Karpas-422 (cell line): ENCODE measurements around the gene INPP5A. TPM values are rescaled to one million over a fixed set of nuclear protein-coding genes. Genes with fewer than 3 reads are reported as not detected.

ENCODE experiments used
- DNase-seq: peaks from one replicate; pipeline ENCODE4 v3.0.0-alpha.2; 2015
- H2AFZ ChIP-seq: fragments of 200-600 bp; sonication (generic); 2 replicates; pipeline ENCODE4 v1.6.1; 2014; ENCODE audit warnings: antibody characterized with exemption, low read length, mixed read lengths
- H3K27ac ChIP-seq: fragments of 200-600 bp; sonication (generic); 2 replicates; pipeline ENCODE4 v1.5.1; 2014; ENCODE audit warnings: mild to moderate bottlenecking, low read length, moderate library complexity
- H3K27me3 ChIP-seq: fragments of 200-600 bp; sonication (generic); 2 replicates; pipeline ENCODE4 v1.6.1; 2014; ENCODE audit warnings: low read length, mixed read lengths
- H3K36me3 ChIP-seq: fragments of 200-600 bp; sonication (generic); 2 replicates; pipeline ENCODE4 v1.6.1; 2014; ENCODE audit warnings: low read length, mixed read lengths; ENCODE audit not compliant: insufficient read depth
- H3K4me1 ChIP-seq: fragments of 200-600 bp; sonication (generic); 2 replicates; pipeline ENCODE4 v1.6.1; 2014; ENCODE audit warnings: mild to moderate bottlenecking, low read length, mixed read lengths
- H3K4me2 ChIP-seq: fragments of 200-600 bp; sonication (generic); 2 replicates; pipeline ENCODE4 v1.6.1; 2014; ENCODE audit warnings: low read length, low read depth, mild to moderate bottlenecking; ENCODE audit not compliant: poor library complexity, severe bottlenecking
- H3K4me3 ChIP-seq: fragments of 200-600 bp; sonication (generic); 2 replicates; pipeline ENCODE4 v1.5.1; 2014; ENCODE audit warnings: mild to moderate bottlenecking, antibody characterized with exemption, low read length, mixed read lengths
- H3K79me2 ChIP-seq: fragments of 200-600 bp; sonication (generic); 2 replicates; pipeline ENCODE4 v1.6.1; 2014; ENCODE audit warnings: mild to moderate bottlenecking, low read length, mixed read lengths
- H3K9ac ChIP-seq: fragments of 200-600 bp; sonication (generic); 2 replicates; pipeline ENCODE4 v1.6.0; 2014; ENCODE audit warnings: low read length
- H3K9me2 ChIP-seq: fragments of 200-600 bp; sonication (generic), shearing (Covaris generic); replicated peaks from 2 replicates; pipeline ENCODE4 v1.6.0; 2014; ENCODE audit warnings: mild to moderate bottlenecking, low read length, moderate library complexity; ENCODE audit not compliant: insufficient read depth
- H3K9me3 ChIP-seq: fragments of 300-700, 200-600 bp; sonication (generic); 2 replicates; pipeline ENCODE4 v1.6.1; 2014; ENCODE audit warnings: low read length, mixed read lengths
- H4K20me1 ChIP-seq: fragments of 200-600 bp; sonication (generic); 2 replicates; pipeline ENCODE4 v1.6.1; 2014; ENCODE audit warnings: mild to moderate bottlenecking, antibody characterized with exemption, low read length, low read depth; ENCODE audit not compliant: insufficient read depth
- total RNA-seq: library from RNA; depleted of rRNA; stranded (reverse); fragments of >200 nt; shearing (Covaris generic); gene quantifications from 2 replicates; pipeline ENCODE4 v1.2.3, GENCODE V29; 2014; ENCODE audit warnings: low replicate concordance

The INPP5A gene
- total RNA-seq, 1 experiment from 2014 or later = 9.1 TPM

DNA sequence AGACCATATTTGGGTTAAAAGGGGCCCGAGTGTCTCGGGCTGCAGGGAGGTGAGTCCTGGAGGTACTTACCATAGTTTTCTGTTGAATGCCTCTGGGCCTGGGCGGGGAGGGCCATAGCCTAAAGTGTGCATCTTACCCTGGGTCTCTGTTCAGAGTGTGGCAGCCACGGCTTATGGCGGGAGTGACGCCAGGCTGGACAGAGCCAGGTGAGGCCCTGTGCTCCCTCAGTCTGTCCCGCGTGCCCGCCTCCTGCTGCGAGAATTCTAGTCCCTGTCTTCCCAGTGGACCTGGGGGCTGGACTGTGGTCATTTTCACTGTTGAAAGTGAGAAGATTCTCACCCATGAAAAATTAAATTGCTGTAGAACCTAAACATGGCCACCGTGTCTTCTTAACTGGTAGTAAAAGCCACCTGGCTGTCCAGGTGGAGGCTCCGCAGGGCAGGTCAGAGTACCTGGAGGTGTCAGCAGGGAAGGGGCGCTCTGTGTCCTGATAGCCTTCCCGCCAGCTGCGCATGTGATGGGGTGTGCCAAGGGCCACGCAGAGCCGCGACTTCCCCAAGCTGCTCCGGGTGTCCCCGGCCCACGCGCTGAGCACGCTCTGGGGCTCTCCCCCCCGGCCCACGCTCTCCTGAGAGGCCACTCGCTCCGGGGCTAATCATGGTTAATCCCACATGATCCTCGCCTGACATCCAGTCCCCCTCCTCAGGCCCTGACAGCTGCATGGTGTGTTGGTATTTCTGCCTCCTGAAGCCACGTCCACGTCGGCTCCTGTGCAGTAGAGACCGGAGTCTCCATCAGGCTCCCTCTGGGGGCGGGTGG is 20.3 kb downstream of the INPP5A start:
- Histone ChIP-seq H4K20me1 (no peaks in the 10 kb centered on the region), H3K79me2 (no peaks in the 10 kb centered on the region), H3K4me3 (no peak overlapping the region), H3K27ac (no peak overlapping the region), H3K4me1 (peaks cover 74% of the 10 kb centered on the region), H3K4me2 (no peak overlapping the region), H3K36me3 (no peaks in the 10 kb centered on the region; the same call in 1 of the 2 replicates), H3K27me3 (no peaks in the 10 kb centered on the region), H3K9me3 (no peaks in the 10 kb centered on the region), H2AFZ (no peak overlapping the region), H3K9me2 (no peaks in the 10 kb centered on the region), H3K9ac (no peak overlapping the region)
- DNase-seq = no peak

DNA sequence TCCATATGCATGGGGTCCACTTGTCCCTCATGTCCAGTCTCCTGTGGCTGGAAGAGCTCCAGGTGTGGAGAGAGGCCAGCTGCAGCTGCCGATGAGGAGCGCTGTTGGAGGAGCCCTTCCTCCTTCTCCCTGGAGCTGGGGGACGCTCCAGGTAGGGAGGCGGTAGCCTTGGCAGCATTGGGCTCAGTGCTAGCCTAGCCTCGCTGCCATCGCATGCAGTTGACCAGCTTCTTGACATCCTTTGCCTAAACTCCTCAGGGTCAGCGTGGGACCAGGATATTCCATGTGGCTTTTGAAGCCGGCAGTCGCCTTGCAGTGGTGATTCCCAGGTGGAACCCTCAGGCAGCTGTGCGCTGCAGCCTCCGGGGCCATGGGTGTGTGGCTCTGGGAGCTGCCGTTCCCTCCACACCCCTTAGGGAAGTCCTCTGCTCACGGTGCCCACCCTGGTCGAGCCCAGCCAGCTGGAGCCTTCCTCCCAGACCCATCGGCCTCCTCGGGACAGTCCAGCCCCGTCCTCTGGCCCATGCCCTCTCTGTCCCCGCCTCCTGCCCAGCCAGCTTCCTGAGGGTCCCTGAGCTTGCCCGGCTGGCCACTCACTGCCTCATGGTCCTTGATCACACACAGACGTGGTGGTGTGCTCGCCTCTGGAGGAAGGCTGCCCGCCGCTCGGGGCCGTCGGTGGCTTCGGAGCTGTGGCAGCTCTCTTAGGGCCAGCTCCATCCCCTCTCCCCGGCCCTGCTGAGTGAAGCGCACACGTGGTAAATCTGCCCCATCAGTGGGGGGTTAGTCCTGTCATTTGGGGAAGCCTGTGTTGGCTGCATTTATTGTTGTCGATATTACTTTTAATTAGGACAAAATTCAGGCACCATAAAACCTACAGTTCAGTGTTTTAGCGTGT is 21.2 kb downstream of the INPP5A start:
- no peak overlapping the region for H2AFZ ChIP-seq
- H4K20me1 ChIP-seq = no peaks in the 10 kb centered on the region
- no peak overlapping the region for H3K9ac ChIP-seq
- H3K27me3 ChIP-seq = no peaks in the 10 kb centered on the region
- H3K4me1 ChIP-seq = peaks cover 83% of the 10 kb centered on the region
- H3K4me2 ChIP-seq = no peak overlapping the region
- H3K4me3 ChIP-seq = no peak overlapping the region
- H3K79me2 ChIP-seq = no peaks in the 10 kb centered on the region
- H3K9me3 ChIP-seq = no peaks in the 10 kb centered on the region
- peak overlapping the region; percentile 89; the same call in 1 of the 2 replicates for H3K27ac ChIP-seq
- H3K36me3 ChIP-seq = no peaks in the 10 kb centered on the region; the same call in 1 of the 2 replicates
- H3K9me2 ChIP-seq = no peaks in the 10 kb centered on the region
- DNase-seq = no peak

- Histone ChIP-seq H3K4me1 (peaks cover 90% of the 10 kb centered on the region), H3K4me3 (peak overlapping the region; percentile 23; the same call in 1 of the 2 replicates), H3K9me3 (no peaks in the 10 kb centered on the region), H3K4me2 (peak overlapping the region; percentile 46), H3K36me3 (no peaks in the 10 kb centered on the region; the same call in 1 of the 2 replicates), H4K20me1 (no peaks in the 10 kb centered on the region), H3K9me2 (no peaks in the 10 kb centered on the region), H3K9ac (peak overlapping the region; percentile 46), H3K27ac (peak overlapping the region; percentile 89), H2AFZ (no peak overlapping the region), H3K79me2 (no peaks in the 10 kb centered on the region), H3K27me3 (no peaks in the 10 kb centered on the region)
- DNase-seq = no peak
These were observed 22.0 kb downstream of the INPP5A start for GRCh38 chr10:132559538-132559937.

DNA sequence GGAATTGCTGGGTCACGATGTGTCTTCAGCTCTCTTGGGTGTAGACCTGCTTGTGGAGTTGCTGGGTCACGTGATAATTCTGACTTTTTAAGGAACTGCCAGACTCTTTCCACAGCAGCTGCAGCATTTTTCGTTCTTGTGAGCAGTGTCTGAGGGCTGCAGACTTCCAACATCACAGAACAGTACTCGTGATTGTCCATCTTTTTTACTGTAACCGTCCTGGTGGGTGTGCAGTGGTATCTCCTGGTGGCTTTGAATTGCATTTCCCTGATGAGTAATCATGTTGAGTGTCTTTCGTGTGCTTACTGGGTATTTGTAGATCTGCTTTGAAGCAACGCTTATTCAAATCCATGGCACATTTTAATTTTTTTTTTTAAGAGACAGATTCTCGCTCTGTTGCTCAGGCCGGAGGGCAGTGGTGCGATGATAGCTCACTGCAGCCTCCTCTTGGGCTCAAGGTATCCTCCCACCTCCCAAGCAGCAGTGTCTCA is 22.7 kb downstream of the INPP5A start:
- Histone ChIP-seq H3K4me3 (peak overlapping the region; percentile 14; the same call in 1 of the 2 replicates), H3K27ac (peak overlapping the region; percentile 89), H3K27me3 (no peaks in the 10 kb centered on the region), H4K20me1 (no peaks in the 10 kb centered on the region), H3K4me1 (peaks cover 90% of the 10 kb centered on the region), H3K9me3 (no peaks in the 10 kb centered on the region), H3K9ac (peak overlapping the region; percentile 46), H3K79me2 (peaks cover 3% of the 10 kb centered on the region; the same call in 1 of the 2 replicates), H3K4me2 (peak overlapping the region; percentile 46), H3K9me2 (no peaks in the 10 kb centered on the region), H2AFZ (no peak overlapping the region), H3K36me3 (no peaks in the 10 kb centered on the region; the same call in 1 of the 2 replicates)
- DNase-seq = peak; percentile 93

- no peak for DNase-seq
These were observed 24.8 kb downstream of the INPP5A start for GRCh38 chr10:132562177-132562915.

GRCh38 chr10:132562916-132563456 is 25.4 kb downstream of the INPP5A start:
- no peak for DNase-seq
- Histone ChIP-seq H4K20me1 (no peaks in the 10 kb centered on the region), H3K4me2 (peak overlapping the region; percentile 67), H3K4me3 (peak overlapping the region; percentile 65; the same call in 1 of the 2 replicates), H2AFZ (no peak overlapping the region), H3K9me3 (no peaks in the 10 kb centered on the region), H3K79me2 (peaks cover 10% of the 10 kb centered on the region), H3K9ac (peak overlapping the region; percentile 78), H3K36me3 (no peaks in the 10 kb centered on the region; the same call in 1 of the 2 replicates), H3K4me1 (peaks cover 88% of the 10 kb centered on the region), H3K27me3 (no peaks in the 10 kb centered on the region), H3K9me2 (no peaks in the 10 kb centered on the region), H3K27ac (peak overlapping the region; percentile 94)

More at GRCh38 chr10:132562177-132562915, 24.8 kb downstream of the INPP5A start:
- Histone ChIP-seq H3K4me1 (peaks cover 90% of the 10 kb centered on the region), H3K9ac (peak overlapping the region; percentile 78), H2AFZ (no peak overlapping the region), H3K9me3 (no peaks in the 10 kb centered on the region), H3K9me2 (no peaks in the 10 kb centered on the region), H3K4me2 (peak overlapping the region; percentile 67), H3K4me3 (peak overlapping the region; percentile 65; the same call in 1 of the 2 replicates), H3K27ac (peak overlapping the region; percentile 94), H3K36me3 (no peaks in the 10 kb centered on the region; the same call in 1 of the 2 replicates), H3K79me2 (peaks cover 10% of the 10 kb centered on the region), H4K20me1 (no peaks in the 10 kb centered on the region), H3K27me3 (no peaks in the 10 kb centered on the region)

DNA sequence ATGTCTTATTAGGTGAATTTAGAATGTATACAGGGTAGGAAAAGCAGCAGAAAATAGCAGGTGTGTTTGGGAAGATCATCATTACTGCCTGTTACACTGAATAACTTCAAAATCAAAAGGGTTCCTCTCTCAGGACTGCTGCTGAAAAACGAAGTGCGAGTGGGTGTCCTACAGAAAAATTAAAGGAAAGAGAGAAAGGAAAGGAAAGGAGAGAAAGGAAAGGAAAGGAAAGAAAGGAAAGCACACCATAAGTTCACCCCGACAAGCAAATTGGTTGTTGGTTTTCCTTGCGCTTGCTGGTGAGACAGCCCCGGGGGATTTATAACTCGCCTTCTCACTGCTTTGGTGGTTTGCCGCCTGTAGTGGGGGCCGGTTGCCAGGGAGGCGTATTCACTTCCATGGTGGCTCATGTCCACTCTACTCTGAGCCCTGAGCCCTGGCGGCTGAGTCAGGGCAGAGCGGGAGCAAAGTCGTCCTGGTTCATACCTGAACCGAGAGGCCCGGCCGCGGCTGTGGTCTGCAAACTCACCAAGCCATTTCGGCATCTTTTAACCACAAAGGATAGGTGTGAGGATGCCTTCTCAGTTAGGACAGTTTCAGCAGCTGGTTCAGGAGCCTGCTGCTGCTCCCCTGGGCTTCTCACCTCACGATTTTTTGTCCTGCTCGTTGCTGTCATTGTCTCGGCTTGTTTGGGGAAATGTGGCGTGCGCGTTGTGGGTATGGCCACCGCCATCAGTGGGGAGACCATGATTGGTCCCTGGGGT is 26.1 kb downstream of the INPP5A start:
- Histone ChIP-seq H2AFZ (no peak overlapping the region), H3K4me3 (peak overlapping the region; percentile 65), H3K9me2 (no peaks in the 10 kb centered on the region), H3K4me2 (peak overlapping the region; percentile 67), H3K9me3 (no peaks in the 10 kb centered on the region), H3K27ac (peak overlapping the region; percentile 94), H3K9ac (peak overlapping the region; percentile 78), H3K36me3 (no peaks in the 10 kb centered on the region; the same call in 1 of the 2 replicates), H3K79me2 (peaks cover 10% of the 10 kb centered on the region), H4K20me1 (no peaks in the 10 kb centered on the region), H3K27me3 (no peaks in the 10 kb centered on the region), H3K4me1 (peaks cover 94% of the 10 kb centered on the region)
- DNase-seq = peak; percentile 84
